HG03442 (cell line): ENCODE results near the gene FYB2.

Experiments
- ATAC-seq: cut with Tn5 transposase; IDR thresholded peaks from one replicate; pipeline ENCODE4 v1.9.1; 2021; ENCODE audit warnings: mild to moderate bottlenecking, moderate library complexity; ENCODE audit not compliant: unreplicated experiment

Gene FYB2

GRCh38 chr1:56834137-56834900, 15.1 kb upstream of the FYB2 start:
- no peak for ATAC-seq

GRCh38 chr1:56833088-56833487, 13.9 kb upstream of the FYB2 start:
- no peak for ATAC-seq

GRCh38 chr1:56831871-56832693, 12.9 kb upstream of the FYB2 start:
- ATAC-seq = peak; percentile 71

- ATAC-seq = no peak
These were observed 10.8 kb upstream of the FYB2 start for GRCh38 chr1:56830052-56830451.

GRCh38 chr1:56827711-56828110, 8.5 kb upstream of the FYB2 start:
- ATAC-seq = no peak

GRCh38 chr1:56825436-56825835, 6.2 kb upstream of the FYB2 start:
- ATAC-seq = no peak

- ATAC-seq = no peak
These were observed 5.7 kb upstream of the FYB2 start for GRCh38 chr1:56824938-56825337.

- ATAC-seq = no peak
These were observed 5.1 kb upstream of the FYB2 start for GRCh38 chr1:56824271-56824670.

- no peak for ATAC-seq
These were observed 2.2 kb upstream of the FYB2 start for GRCh38 chr1:56821462-56821797.

- ATAC-seq = peak; percentile 75
These were observed 1.7 kb upstream of the FYB2 start for GRCh38 chr1:56820755-56821461.

GRCh38 chr1:56817716-56818463, 1.3 kb downstream of the FYB2 start:
- no peak for ATAC-seq

- ATAC-seq = peak; percentile 67
These were observed 2.3 kb downstream of the FYB2 start for GRCh38 chr1:56816909-56817308.

GRCh38 chr1:56816264-56816663, 2.9 kb downstream of the FYB2 start:
- no peak for ATAC-seq

- ATAC-seq = no peak
These were observed 5.0 kb downstream of the FYB2 start for GRCh38 chr1:56814205-56814604.

GRCh38 chr1:56811331-56811730, 7.9 kb downstream of the FYB2 start:
- no peak for ATAC-seq

- ATAC-seq = no peak
These were observed 10.8 kb downstream of the FYB2 start for GRCh38 chr1:56808410-56808809.

GRCh38 chr1:56806804-56807203, 12.4 kb downstream of the FYB2 start:
- no peak for ATAC-seq

- ATAC-seq = peak; percentile 58
These were observed 15.5 kb downstream of the FYB2 start for GRCh38 chr1:56803561-56804156.

GRCh38 chr1:56799605-56800400, 19.4 kb downstream of the FYB2 start:
- no peak for ATAC-seq

- no peak for ATAC-seq
These were observed 21.1 kb downstream of the FYB2 start for GRCh38 chr1:56798053-56798471.
